ENCODE data around the gene SOD1.

The SOD1 gene

DNA sequence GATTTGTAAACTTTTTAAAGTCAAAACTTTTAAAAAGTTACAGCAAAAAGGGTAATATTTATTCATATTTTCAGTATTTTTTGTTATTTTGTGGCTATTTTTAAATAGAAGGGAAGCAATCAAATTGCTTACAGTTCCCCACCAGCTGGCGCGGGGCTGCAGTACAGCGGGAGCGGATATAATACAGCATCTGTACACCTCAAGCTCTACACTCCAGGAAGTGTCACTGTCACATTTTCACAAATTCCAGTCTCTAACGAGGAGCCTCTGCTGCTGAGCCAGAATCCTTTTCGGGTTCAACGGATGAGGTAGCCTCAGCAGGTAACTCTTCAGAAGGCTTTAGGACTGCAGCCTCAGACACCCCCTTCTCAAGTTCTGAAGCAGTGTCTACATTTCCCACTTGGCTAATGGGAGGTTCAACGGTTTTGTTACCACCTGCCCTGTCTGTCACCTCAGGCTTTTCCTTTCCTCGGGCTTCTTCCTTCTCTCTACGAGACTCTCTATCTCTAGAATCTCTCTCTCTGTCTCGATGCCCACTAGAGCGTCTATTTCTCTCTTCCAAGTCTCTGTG is 11.7 kb downstream of the SOD1 start:
- TF ChIP-seq, protein P1, sequence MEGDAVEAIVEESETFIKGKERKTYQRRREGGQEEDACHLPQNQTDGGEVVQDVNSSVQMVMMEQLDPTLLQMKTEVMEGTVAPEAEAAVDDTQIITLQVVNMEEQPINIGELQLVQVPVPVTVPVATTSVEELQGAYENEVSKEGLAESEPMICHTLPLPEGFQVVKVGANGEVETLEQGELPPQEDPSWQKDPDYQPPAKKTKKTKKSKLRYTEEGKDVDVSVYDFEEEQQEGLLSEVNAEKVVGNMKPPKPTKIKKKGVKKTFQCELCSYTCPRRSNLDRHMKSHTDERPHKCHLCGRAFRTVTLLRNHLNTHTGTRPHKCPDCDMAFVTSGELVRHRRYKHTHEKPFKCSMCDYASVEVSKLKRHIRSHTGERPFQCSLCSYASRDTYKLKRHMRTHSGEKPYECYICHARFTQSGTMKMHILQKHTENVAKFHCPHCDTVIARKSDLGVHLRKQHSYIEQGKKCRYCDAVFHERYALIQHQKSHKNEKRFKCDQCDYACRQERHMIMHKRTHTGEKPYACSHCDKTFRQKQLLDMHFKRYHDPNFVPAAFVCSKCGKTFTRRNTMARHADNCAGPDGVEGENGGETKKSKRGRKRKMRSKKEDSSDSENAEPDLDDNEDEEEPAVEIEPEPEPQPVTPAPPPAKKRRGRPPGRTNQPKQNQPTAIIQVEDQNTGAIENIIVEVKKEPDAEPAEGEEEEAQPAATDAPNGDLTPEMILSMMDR (IDR thresholded peaks at IDR 0.05; ENCODE audit: low read depth, low read length) = no peak
- no peak for DNase-seq (ENCODE audit: low read depth, low spot score)
- H3K4me3 ChIP-seq (ENCODE audit: low read depth, low read length) = no peak overlapping the region
- in situ Hi-C loops (cut with HindIII; ENCODE audit: low sequenced_read_pairs) = no loop called here

DNA sequence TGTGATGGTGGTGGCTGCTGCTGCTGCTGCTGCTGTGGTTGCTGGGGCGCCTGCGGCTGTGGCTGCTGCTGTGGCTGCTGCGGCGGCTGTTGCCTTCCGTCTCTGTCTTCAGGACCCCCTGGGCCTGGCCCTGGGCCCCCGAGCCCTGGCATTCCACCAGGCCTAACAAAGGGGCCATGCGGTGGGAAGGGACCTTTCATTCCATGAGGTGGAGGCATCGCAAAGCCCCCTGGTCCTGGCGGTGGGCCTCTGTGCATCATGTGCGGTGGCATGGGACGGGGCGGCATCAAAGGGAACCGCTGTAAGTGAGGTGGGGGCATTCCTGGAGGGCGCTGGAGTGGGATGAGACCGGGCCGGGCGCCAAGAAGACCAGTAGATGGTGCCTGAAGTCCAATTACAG is 12.4 kb downstream of the SOD1 start:
- TF ChIP-seq, protein P1 (IDR thresholded peaks at IDR 0.05; ENCODE audit: low read depth, low read length) = no peak
- in situ Hi-C loops (cut with HindIII; ENCODE audit: low sequenced_read_pairs) = no loop called here
- no peak for DNase-seq (ENCODE audit: low read depth, low spot score)
- no peak overlapping the region for H3K4me3 ChIP-seq (ENCODE audit: low read depth, low read length)

DNA sequence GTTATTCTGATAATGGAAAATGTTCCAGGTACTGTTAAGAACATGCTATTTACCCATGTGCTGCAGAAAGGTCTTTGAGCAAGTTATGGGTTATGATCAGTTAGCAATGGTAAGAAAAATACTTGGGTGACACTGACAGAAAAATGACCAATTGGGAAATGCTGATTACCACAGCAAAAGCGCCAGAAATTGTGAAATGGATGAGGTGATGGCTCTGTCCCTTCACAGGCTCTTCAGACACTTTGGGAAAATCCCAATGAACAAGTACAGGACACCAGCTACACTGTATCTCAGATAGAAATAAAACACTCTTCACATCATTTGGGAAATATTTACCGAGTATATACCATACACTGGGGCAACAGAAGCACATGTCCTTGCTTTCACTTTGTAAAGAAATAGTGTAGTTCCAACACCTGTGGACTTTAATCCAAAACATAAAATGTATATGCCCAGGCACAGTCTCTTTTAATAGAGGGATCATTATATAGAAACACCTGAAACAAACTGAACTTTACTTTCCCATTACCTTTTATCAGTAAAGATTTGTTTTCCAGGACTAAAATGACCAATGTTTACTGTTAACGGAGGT is 13.9 kb downstream of the SOD1 start:
- no peak for DNase-seq (ENCODE audit: low read depth, low spot score)
- in situ Hi-C loops (cut with HindIII; ENCODE audit: low sequenced_read_pairs) = no loop called here
- H3K4me3 ChIP-seq (ENCODE audit: low read depth, low read length) = no peak overlapping the region
- TF ChIP-seq, protein P1 (IDR thresholded peaks at IDR 0.05; ENCODE audit: low read depth, low read length) = no peak

DNA sequence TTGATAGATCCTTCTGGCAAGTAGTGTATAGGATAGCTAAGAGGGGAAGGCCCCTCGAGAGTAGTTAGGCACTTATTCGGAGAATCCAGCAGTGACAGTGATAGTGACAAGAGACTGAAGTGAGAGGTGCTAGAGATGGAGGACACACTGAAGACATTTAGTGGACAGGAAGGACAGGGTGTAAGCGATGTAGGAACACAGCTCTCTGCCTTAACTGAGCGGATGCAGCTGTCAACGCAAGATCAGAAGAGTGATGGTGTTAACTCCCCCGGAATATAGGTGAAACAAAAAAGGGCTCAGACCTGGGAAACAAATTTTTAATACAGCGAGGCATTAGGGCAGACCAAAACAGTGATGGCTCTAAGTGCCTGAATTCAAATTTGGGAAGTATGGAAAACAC is 15.8 kb downstream of the SOD1 start:
- TF ChIP-seq, protein P1 (IDR thresholded peaks at IDR 0.05; ENCODE audit: low read depth, low read length) = no peak
- DNase-seq (ENCODE audit: low read depth, low spot score) = no peak
- in situ Hi-C loops (cut with HindIII; ENCODE audit: low sequenced_read_pairs) = no loop called here
- no peak overlapping the region for H3K4me3 ChIP-seq (ENCODE audit: low read depth, low read length)

DNA sequence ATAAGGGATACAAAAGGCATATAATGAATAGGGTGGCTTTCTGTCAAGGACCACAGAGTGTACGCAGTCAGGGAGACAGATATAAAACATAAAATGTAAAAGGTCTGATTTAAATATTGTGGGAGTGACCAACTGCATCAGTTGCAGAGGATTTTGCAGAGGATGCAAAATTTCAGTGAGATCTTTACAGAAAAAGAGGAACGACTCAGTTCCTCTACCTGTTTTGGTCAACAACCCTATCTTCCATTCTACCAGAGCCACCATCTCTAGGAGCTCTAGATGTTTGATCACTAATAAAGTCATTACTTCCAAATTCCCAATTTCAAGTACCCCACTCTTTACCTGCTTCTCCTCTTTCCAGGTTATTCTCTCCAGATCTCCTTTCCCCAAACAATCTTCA is 16.5 kb downstream of the SOD1 start:
- DNase-seq (ENCODE audit: low read depth, low spot score) = no peak
- TF ChIP-seq, protein P1 (IDR thresholded peaks at IDR 0.05; ENCODE audit: low read depth, low read length) = no peak

DNA sequence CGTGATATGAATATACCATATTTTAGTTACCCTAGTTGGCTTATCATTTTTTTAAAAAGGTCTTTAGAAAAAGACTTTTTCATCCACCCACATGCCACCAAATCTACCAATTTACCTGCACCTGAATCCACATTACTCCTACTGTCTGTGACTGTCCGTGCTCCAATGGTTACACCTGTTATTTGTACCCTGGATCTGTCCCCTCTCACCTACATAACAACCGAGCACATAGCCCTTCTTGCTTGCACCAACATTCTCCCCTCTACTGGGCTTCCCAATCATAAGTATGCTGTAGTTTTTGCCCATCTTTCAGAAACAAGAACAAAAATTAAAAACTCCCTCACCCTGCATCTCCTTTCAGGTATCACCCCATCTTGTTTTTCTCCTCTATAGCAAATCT is 17.6 kb downstream of the SOD1 start:
- in situ Hi-C loops (cut with HindIII; ENCODE audit: low sequenced_read_pairs) = no loop called here
- no peak overlapping the region for H3K4me3 ChIP-seq (ENCODE audit: low read depth, low read length)
- DNase-seq (ENCODE audit: low read depth, low spot score) = no peak
- TF ChIP-seq, protein P1 (IDR thresholded peaks at IDR 0.05; ENCODE audit: low read depth, low read length) = no peak

More for the DNA sequence above, 16.5 kb downstream of the SOD1 start:
- no peak overlapping the region for H3K4me3 ChIP-seq (ENCODE audit: low read depth, low read length)
- in situ Hi-C loops (cut with HindIII; ENCODE audit: low sequenced_read_pairs) = no loop called here
